ENCODE measurements around the gene CAPN7.

CAPN7 gene

GRCh38 chr3:15216501-15216900, 10.5 kb downstream of the CAPN7 start:
- no peak for DNase-seq (ENCODE audit: low read depth)
- TF ChIP-seq, protein P1, sequence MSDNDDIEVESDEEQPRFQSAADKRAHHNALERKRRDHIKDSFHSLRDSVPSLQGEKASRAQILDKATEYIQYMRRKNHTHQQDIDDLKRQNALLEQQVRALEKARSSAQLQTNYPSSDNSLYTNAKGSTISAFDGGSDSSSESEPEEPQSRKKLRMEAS (IDR thresholded peaks at IDR 0.05; ENCODE audit: low read depth, low read length): no peak
- TF ChIP-seq, protein P2, sequence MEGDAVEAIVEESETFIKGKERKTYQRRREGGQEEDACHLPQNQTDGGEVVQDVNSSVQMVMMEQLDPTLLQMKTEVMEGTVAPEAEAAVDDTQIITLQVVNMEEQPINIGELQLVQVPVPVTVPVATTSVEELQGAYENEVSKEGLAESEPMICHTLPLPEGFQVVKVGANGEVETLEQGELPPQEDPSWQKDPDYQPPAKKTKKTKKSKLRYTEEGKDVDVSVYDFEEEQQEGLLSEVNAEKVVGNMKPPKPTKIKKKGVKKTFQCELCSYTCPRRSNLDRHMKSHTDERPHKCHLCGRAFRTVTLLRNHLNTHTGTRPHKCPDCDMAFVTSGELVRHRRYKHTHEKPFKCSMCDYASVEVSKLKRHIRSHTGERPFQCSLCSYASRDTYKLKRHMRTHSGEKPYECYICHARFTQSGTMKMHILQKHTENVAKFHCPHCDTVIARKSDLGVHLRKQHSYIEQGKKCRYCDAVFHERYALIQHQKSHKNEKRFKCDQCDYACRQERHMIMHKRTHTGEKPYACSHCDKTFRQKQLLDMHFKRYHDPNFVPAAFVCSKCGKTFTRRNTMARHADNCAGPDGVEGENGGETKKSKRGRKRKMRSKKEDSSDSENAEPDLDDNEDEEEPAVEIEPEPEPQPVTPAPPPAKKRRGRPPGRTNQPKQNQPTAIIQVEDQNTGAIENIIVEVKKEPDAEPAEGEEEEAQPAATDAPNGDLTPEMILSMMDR (IDR thresholded peaks at IDR 0.05; ENCODE audit: low read depth, low read length): no peak
- TF ChIP-seq MYC (IDR thresholded peaks at IDR 0.05; ENCODE audit: low read depth, low read length) (no peak), POLR2A (IDR thresholded peaks at IDR 0.05; ENCODE audit: extremely low read depth, insufficient read length) (no peak)
- no peak overlapping the region for H3K4me3 ChIP-seq (ENCODE audit: low read depth, low read length)

DNA sequence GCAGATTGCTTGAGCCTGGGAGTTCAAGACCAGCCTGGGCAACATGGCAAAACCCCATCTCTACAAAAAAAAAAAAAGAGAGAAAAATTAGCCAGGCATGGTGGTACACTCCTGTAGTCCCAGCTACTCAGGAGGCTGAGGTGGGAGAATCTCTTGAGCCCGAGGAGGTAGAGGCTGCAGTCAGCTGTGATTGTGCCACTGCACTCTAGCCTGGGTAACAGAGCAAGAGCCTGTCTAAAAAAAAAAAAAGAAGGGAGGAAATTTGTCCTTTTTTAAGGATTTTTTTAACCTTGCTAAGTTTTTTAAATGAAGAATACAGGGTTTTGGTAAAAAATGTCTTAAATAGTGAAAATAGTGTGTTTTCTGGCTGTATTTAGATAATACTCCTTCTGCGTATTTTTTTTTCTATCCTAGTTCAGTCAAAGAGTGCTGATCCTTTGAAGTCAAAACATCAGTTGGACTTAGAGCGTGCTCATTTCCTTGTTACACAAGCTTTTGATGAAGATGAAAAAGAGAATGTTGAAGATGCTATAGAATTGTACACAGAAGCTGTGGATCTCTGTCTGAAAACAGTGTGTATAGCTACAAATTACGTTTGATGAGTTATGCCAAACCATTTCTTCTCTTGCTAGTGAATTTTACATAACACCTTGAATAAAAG, 11.1 kb downstream of the CAPN7 start:
- no peak for DNase-seq (ENCODE audit: low read depth)
- TF ChIP-seq, protein P1 (IDR thresholded peaks at IDR 0.05; ENCODE audit: low read depth, low read length): no peak
- TF ChIP-seq POLR2A (IDR thresholded peaks at IDR 0.05; ENCODE audit: extremely low read depth, insufficient read length) (no peak), MYC (IDR thresholded peaks at IDR 0.05; ENCODE audit: low read depth, low read length) (no peak)
- TF ChIP-seq, protein P2 (IDR thresholded peaks at IDR 0.05; ENCODE audit: low read depth, low read length): no peak
- no peak overlapping the region for H3K4me3 ChIP-seq (ENCODE audit: low read depth, low read length)

DNA sequence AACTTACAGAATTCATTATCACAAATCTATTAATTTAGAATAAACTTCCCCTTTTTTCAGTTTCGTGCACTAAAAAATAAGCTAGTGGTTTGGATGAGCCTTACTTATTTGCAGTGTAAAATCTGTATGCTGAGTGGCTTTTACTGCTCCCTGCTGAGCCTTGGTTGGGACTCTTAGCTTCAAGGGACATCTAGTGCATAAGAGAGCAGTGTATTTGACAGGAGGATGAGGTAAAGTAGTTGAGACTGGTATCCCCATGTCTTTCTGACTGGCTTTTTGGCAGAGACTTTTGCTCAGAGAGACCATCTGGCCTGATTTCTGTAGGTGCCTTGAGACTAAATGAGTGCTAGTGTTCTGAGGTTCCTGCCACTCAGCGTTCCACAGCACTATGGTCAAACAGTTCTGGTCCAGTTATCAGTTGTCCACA, 11.8 kb downstream of the CAPN7 start:
- no peak for DNase-seq (ENCODE audit: low read depth)
- TF ChIP-seq MYC (IDR thresholded peaks at IDR 0.05; ENCODE audit: low read depth, low read length) (no peak), POLR2A (IDR thresholded peaks at IDR 0.05; ENCODE audit: extremely low read depth, insufficient read length) (no peak)
- TF ChIP-seq, protein P1 (IDR thresholded peaks at IDR 0.05; ENCODE audit: low read depth, low read length): no peak
- TF ChIP-seq, protein P2 (IDR thresholded peaks at IDR 0.05; ENCODE audit: low read depth, low read length): no peak
- no peak overlapping the region for H3K4me3 ChIP-seq (ENCODE audit: low read depth, low read length)

DNA sequence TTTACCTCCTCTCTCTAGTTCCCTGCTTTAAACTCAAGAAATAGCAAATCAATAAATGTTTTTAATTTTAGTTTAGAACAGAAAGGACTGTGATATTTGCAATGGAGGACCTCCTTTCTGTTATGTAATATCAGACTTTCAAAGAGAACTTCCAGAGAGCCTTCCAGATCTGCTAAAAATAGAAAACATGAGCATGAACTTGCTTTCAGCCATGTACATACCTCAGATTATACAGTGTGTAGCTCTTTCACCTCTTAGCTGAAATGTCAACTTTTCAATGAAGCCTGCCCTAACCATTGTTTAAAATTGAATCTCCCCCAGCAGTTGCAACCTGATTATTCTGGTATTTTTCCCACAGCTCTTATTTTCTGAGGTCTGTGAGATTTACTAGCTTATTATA, 12.6 kb downstream of the CAPN7 start:
- no peak for DNase-seq (ENCODE audit: low read depth)
- TF ChIP-seq, protein P2 (IDR thresholded peaks at IDR 0.05; ENCODE audit: low read depth, low read length): no peak
- TF ChIP-seq MYC (IDR thresholded peaks at IDR 0.05; ENCODE audit: low read depth, low read length): no peak
- TF ChIP-seq, protein P1 (IDR thresholded peaks at IDR 0.05; ENCODE audit: low read depth, low read length): no peak
- no peak for TF ChIP-seq POLR2A (IDR thresholded peaks at IDR 0.05; ENCODE audit: extremely low read depth, insufficient read length)

DNA sequence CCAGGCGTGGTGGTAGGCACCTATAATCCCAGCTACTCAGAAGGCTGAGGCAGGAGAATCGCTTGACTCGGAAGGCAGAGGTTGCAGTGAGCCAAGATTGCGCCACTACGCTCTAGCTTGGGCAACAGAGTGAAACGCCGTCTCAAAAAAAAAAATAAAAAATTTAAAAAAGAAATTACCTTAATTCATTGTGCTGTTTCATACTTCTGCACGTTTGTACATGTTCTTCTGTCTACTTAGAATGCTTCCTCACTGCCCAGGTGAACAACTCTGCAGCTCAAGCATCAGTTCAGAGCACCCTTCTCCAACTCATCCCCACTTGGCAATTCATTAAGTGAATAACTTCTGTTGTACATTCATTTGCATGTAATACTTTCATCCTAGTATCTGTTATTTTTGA, 14.0 kb downstream of the CAPN7 start:
- TF ChIP-seq, protein P2 (IDR thresholded peaks at IDR 0.05; ENCODE audit: low read depth, low read length): no peak
- TF ChIP-seq MYC (IDR thresholded peaks at IDR 0.05; ENCODE audit: low read depth, low read length) (no peak), POLR2A (IDR thresholded peaks at IDR 0.05; ENCODE audit: extremely low read depth, insufficient read length) (no peak)
- TF ChIP-seq, protein P1 (IDR thresholded peaks at IDR 0.05; ENCODE audit: low read depth, low read length): no peak
- H3K4me3 ChIP-seq (ENCODE audit: low read depth, low read length): no peak overlapping the region
- DNase-seq (ENCODE audit: low read depth): no peak

More for the DNA sequence above, 12.6 kb downstream of the CAPN7 start:
- H3K4me3 ChIP-seq (ENCODE audit: low read depth, low read length): no peak overlapping the region

Measured in NB4 (cell line).